Neural cell (in vitro differentiated cells): ENCODE measurements around the gene PBX3. TPM values are rescaled to one million over a fixed set of nuclear protein-coding genes. Genes with fewer than 3 reads are reported as not detected.
A peak's percentile ranks its signal among the peaks of the same experiment; 100 is the strongest.

Experiments used
- H2AFZ ChIP-seq: fragments of 200-600, 300-800 bp; sonication (generic), shearing (Covaris generic); 2 replicates; pipeline ENCODE4 v1.6.0; 2014; ENCODE audit warnings: low read depth, mild to moderate bottlenecking, antibody characterized with exemption, low read length, moderate library complexity
- H3F3A ChIP-seq: fragments of 200-600 bp; shearing (Covaris generic); 2 replicates; pipeline ENCODE4 v1.6.1; 2016; ENCODE audit warnings: mild to moderate bottlenecking, moderate library complexity, mixed read lengths, antibody characterized with exemption, low read length; ENCODE audit not compliant: insufficient read depth, poor library complexity, severe bottlenecking
- H3K27ac ChIP-seq: fragments of 200-600, 300-800 bp; sonication (generic), shearing (Covaris generic); 2 replicates; pipeline ENCODE4 v1.5.1; 2014; ENCODE audit warnings: mild to moderate bottlenecking, low read length, moderate library complexity
- H3K27me3 ChIP-seq: fragments of 300-800, 200-600 bp; sonication (generic), shearing (Covaris generic); 2 replicates; pipeline ENCODE4 v1.6.0; 2014; ENCODE audit warnings: mild to moderate bottlenecking, low read depth, low read length, moderate library complexity; ENCODE audit not compliant: insufficient read depth
- H3K36me3 ChIP-seq: fragments of 300-800, 200-600 bp; sonication (generic), shearing (Covaris generic); 2 replicates; pipeline ENCODE4 v1.5.1; 2014; ENCODE audit warnings: mild to moderate bottlenecking, antibody characterized with exemption, low read length, moderate library complexity; ENCODE audit not compliant: insufficient read depth
- H3K4me2 ChIP-seq: fragments of 300-800, 200-600 bp; sonication (generic), shearing (Covaris generic); 2 replicates; pipeline ENCODE4 v1.6.0; 2014; ENCODE audit warnings: mild to moderate bottlenecking, low read length
- H3K4me3 ChIP-seq: fragments of 300-800, 200-600 bp; sonication (generic), shearing (Covaris generic); 2 replicates; pipeline ENCODE4 v1.5.1; 2014; ENCODE audit warnings: mild to moderate bottlenecking, low read length, moderate library complexity
- H3K79me2 ChIP-seq: fragments of 200-600 bp; shearing (Covaris generic); replicated peaks from 2 replicates; pipeline ENCODE4 v1.6.0; 2014; ENCODE audit warnings: mild to moderate bottlenecking, low read length, moderate library complexity; ENCODE audit not compliant: insufficient read depth
- H3K9ac ChIP-seq: fragments of 300-800, 200-600 bp; sonication (generic), shearing (Covaris generic); 2 replicates; pipeline ENCODE4 v1.6.1; 2016; ENCODE audit warnings: mild to moderate bottlenecking, low read length, mixed read lengths
- H3K9me2 ChIP-seq: fragments of 200-600 bp; shearing (Covaris generic); 2 replicates; pipeline ENCODE4 v1.6.1; 2016; ENCODE audit warnings: mild to moderate bottlenecking, low read length, mixed read lengths; ENCODE audit not compliant: insufficient read depth
- H3K9me3 ChIP-seq: fragments of 200-600, 300-800 bp; sonication (generic), shearing (Covaris generic); 2 replicates; pipeline ENCODE4 v1.6.1; 2016; ENCODE audit warnings: mild to moderate bottlenecking, mixed run types, low read length, moderate library complexity, mixed read lengths
- H4K20me1 ChIP-seq: fragments of 200-600 bp; shearing (Covaris generic); 2 replicates; pipeline ENCODE4 v1.6.1; 2016; ENCODE audit warnings: mild to moderate bottlenecking, mixed run types; ENCODE audit not compliant: insufficient read depth
- EP300 ChIP-seq: fragments of 450-650 bp; conservative IDR thresholded peaks from 2 replicates; pipeline ENCODE4 v1.6.1; 2014; ENCODE audit warnings: antibody characterized with exemption, mild to moderate bottlenecking, moderate library complexity; ENCODE audit not compliant: poor library complexity, severe bottlenecking
- EZH2 ChIP-seq: fragments of 200-600, 300-800 bp; shearing (Covaris generic), sonication (generic); IDR thresholded peaks from 2 replicates; pipeline ENCODE4 v1.6.1; 2014; ENCODE audit warnings: antibody characterized with exemption, low read length, borderline replicate concordance, mild to moderate bottlenecking; ENCODE audit not compliant: insufficient read depth, poor library complexity, severe bottlenecking
- MXI1 ChIP-seq: fragments of 450-650 bp; conservative IDR thresholded peaks from 2 replicates; pipeline ENCODE4 v1.6.1; 2014; ENCODE audit warnings: antibody characterized with exemption, mild to moderate bottlenecking; ENCODE audit not compliant: poor library complexity, severe bottlenecking
- POLR2AphosphoS5 ChIP-seq: IDR thresholded peaks from 2 replicates; pipeline ENCODE4 v1.6.1; 2012
- RAD21 ChIP-seq: fragments of 450-650 bp; conservative IDR thresholded peaks from 2 replicates; pipeline ENCODE4 v1.6.1; 2014; ENCODE audit warnings: antibody characterized with exemption, mild to moderate bottlenecking, moderate library complexity
- REST ChIP-seq: IDR thresholded peaks from 2 replicates; pipeline ENCODE4 v1.6.1; 2012; ENCODE audit warnings: borderline replicate concordance
- SMC3 ChIP-seq: fragments of 450-650 bp; conservative IDR thresholded peaks from 2 replicates; pipeline ENCODE4 v1.6.1; 2014; ENCODE audit warnings: antibody characterized with exemption, mild to moderate bottlenecking, moderate library complexity; ENCODE audit not compliant: poor library complexity
- TAF1 ChIP-seq: IDR thresholded peaks from 2 replicates; pipeline ENCODE4 v1.6.1; 2012; ENCODE audit warnings: low read depth
- polyA plus RNA-seq: library from polyadenylated mRNA; depleted of rRNA; stranded (reverse); fragments of >200 nt; gene quantifications from 2 replicates; pipeline ENCODE4 v1.2.3, GENCODE V29; 2014
- TF ChIP-seq, protein P1 (sequence below): fragments of 450-650 bp; IDR thresholded peaks from 2 replicates; pipeline ENCODE4 v1.5.1; 2014; ENCODE audit warnings: antibody characterized with exemption, mild to moderate bottlenecking, moderate library complexity; ENCODE audit not compliant: poor library complexity, severe bottlenecking

PBX3 gene
- polyA plus RNA-seq, 1 donor from 2014 or later = 398 TPM

- Histone ChIP-seq H3K27ac (no peak overlapping the region), H3K4me3 (no peak overlapping the region), H3K79me2 (peaks cover 81% of the 10 kb centered on the region), H3K4me2 (no peak overlapping the region), H3K36me3 (peaks cover 7% of the 10 kb centered on the region), H3K9me2 (no peaks in the 10 kb centered on the region), H3K27me3 (no peaks in the 10 kb centered on the region), H4K20me1 (no peaks in the 10 kb centered on the region), H2AFZ (no peak overlapping the region), H3K9ac (no peak overlapping the region), H3K9me3 (no peaks in the 10 kb centered on the region), H3F3A (no peaks in the 10 kb centered on the region)
- TF ChIP-seq SMC3 (no peak), MXI1 (no peak), POLR2AphosphoS5 (no peak), TAF1 (no peak), EZH2 (no peak), EP300 (no peak), REST (no peak), RAD21 (no peak)
- TF ChIP-seq, protein P1, sequence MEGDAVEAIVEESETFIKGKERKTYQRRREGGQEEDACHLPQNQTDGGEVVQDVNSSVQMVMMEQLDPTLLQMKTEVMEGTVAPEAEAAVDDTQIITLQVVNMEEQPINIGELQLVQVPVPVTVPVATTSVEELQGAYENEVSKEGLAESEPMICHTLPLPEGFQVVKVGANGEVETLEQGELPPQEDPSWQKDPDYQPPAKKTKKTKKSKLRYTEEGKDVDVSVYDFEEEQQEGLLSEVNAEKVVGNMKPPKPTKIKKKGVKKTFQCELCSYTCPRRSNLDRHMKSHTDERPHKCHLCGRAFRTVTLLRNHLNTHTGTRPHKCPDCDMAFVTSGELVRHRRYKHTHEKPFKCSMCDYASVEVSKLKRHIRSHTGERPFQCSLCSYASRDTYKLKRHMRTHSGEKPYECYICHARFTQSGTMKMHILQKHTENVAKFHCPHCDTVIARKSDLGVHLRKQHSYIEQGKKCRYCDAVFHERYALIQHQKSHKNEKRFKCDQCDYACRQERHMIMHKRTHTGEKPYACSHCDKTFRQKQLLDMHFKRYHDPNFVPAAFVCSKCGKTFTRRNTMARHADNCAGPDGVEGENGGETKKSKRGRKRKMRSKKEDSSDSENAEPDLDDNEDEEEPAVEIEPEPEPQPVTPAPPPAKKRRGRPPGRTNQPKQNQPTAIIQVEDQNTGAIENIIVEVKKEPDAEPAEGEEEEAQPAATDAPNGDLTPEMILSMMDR = no peak
These were observed 42.0 kb downstream of the PBX3 start for GRCh38 chr9:125789196-125789595.

- Histone ChIP-seq H3K9me3 (no peaks in the 10 kb centered on the region), H3K79me2 (peaks cover 83% of the 10 kb centered on the region), H4K20me1 (no peaks in the 10 kb centered on the region), H3F3A (no peaks in the 10 kb centered on the region), H3K4me2 (no peak overlapping the region), H3K27ac (no peak overlapping the region), H2AFZ (no peak overlapping the region), H3K9me2 (no peaks in the 10 kb centered on the region), H3K9ac (no peak overlapping the region), H3K36me3 (no peaks in the 10 kb centered on the region), H3K27me3 (no peaks in the 10 kb centered on the region), H3K4me3 (no peak overlapping the region)
- TF ChIP-seq EZH2 (no peak), SMC3 (no peak), POLR2AphosphoS5 (peak; percentile 73)
- TF ChIP-seq, protein P1 = no peak
These were observed 47.5 kb downstream of the PBX3 start for GRCh38 chr9:125794708-125795107.
